ENCODE measurements around the gene MOB3C. TPM values are rescaled to one million over a fixed set of nuclear protein-coding genes. Genes with fewer than 3 reads are reported as not detected.

Gene MOB3C
- polyA plus RNA-seq (2012; ENCODE audit: insufficient read length, low read depth), result 3.8 TPM

GRCh38 chr1:46616277-46617107 is at the start of gene MOB3C:
Gene MOB3C (minus strand): TSS chr1:46616811. CDS start chr1:46613321, 3,490 bp downstream.
- no peak for TF ChIP-seq TAF1 (IDR thresholded peaks at IDR 0.05; ENCODE audit: borderline replicate concordance, insufficient read depth, low read length)
- 0 out of 2 replicates have a peak, but pooled peaks have one; percentile 33 for TF ChIP-seq POLR2AphosphoS5 (IDR thresholded peaks at IDR 0.05; ENCODE audit: low read depth, low read length)
- TF ChIP-seq SIN3A (IDR thresholded peaks at IDR 0.05; ENCODE audit: borderline replicate concordance, insufficient read depth, low read length), result no peak; the same call in 1 of the 2 replicates

GRCh38 chr1:46665983-46666382 is 49.4 kb upstream of the MOB3C start:
- TF ChIP-seq SIN3A (IDR thresholded peaks at IDR 0.05; ENCODE audit: borderline replicate concordance, insufficient read depth, low read length) (no peak), TAF1 (IDR thresholded peaks at IDR 0.05; ENCODE audit: borderline replicate concordance, insufficient read depth, low read length) (no peak)

GRCh38 chr1:46659307-46659870 is 42.8 kb upstream of the MOB3C start:
- no peak for TF ChIP-seq REST (IDR thresholded peaks at IDR 0.05; ENCODE audit: insufficient read depth in 1 of 2, low read depth in 2 of 2, low read length in 2 of 2)
- no peak for TF ChIP-seq FOXP2 (optimal IDR thresholded peaks at IDR 0.05; ENCODE audit: borderline replicate concordance, extremely low read depth, extremely low read length, insufficient read depth)
- TF ChIP-seq SIN3A (IDR thresholded peaks at IDR 0.05; ENCODE audit: borderline replicate concordance, insufficient read depth, low read length), result no peak
- no peak for TF ChIP-seq POLR2AphosphoS5 (IDR thresholded peaks at IDR 0.05; ENCODE audit: low read depth, low read length)
- TF ChIP-seq TAF1 (IDR thresholded peaks at IDR 0.05; ENCODE audit: borderline replicate concordance, insufficient read depth, low read length), result no peak

- TF ChIP-seq TAF1 (IDR thresholded peaks at IDR 0.05; ENCODE audit: borderline replicate concordance, insufficient read depth, low read length) (no peak), FOXP2 (optimal IDR thresholded peaks at IDR 0.05; ENCODE audit: borderline replicate concordance, extremely low read depth, extremely low read length, insufficient read depth) (no peak), SIN3A (IDR thresholded peaks at IDR 0.05; ENCODE audit: borderline replicate concordance, insufficient read depth, low read length) (no peak), POLR2AphosphoS5 (IDR thresholded peaks at IDR 0.05; ENCODE audit: low read depth, low read length) (no peak), REST (IDR thresholded peaks at IDR 0.05; ENCODE audit: insufficient read depth in 1 of 2, low read depth in 2 of 2, low read length in 2 of 2) (no peak)
These were observed 41.2 kb upstream of the MOB3C start for GRCh38 chr1:46657775-46658174.

- TF ChIP-seq POLR2AphosphoS5 (IDR thresholded peaks at IDR 0.05; ENCODE audit: low read depth, low read length), result no peak
- no peak for TF ChIP-seq FOXP2 (optimal IDR thresholded peaks at IDR 0.05; ENCODE audit: borderline replicate concordance, extremely low read depth, extremely low read length, insufficient read depth)
- TF ChIP-seq REST (IDR thresholded peaks at IDR 0.05; ENCODE audit: insufficient read depth in 1 of 2, low read depth in 2 of 2, low read length in 2 of 2), result no peak
- no peak for TF ChIP-seq SIN3A (IDR thresholded peaks at IDR 0.05; ENCODE audit: borderline replicate concordance, insufficient read depth, low read length)
- no peak for TF ChIP-seq TAF1 (IDR thresholded peaks at IDR 0.05; ENCODE audit: borderline replicate concordance, insufficient read depth, low read length)
These were observed 40.0 kb upstream of the MOB3C start for GRCh38 chr1:46656643-46657042.

GRCh38 chr1:46655848-46656247 is 39.2 kb upstream of the MOB3C start:
- no peak for TF ChIP-seq REST (IDR thresholded peaks at IDR 0.05; ENCODE audit: insufficient read depth in 1 of 2, low read depth in 2 of 2, low read length in 2 of 2)
- TF ChIP-seq SIN3A (IDR thresholded peaks at IDR 0.05; ENCODE audit: borderline replicate concordance, insufficient read depth, low read length), result no peak
- no peak for TF ChIP-seq FOXP2 (optimal IDR thresholded peaks at IDR 0.05; ENCODE audit: borderline replicate concordance, extremely low read depth, extremely low read length, insufficient read depth)
- TF ChIP-seq TAF1 (IDR thresholded peaks at IDR 0.05; ENCODE audit: borderline replicate concordance, insufficient read depth, low read length), result no peak
- TF ChIP-seq POLR2AphosphoS5 (IDR thresholded peaks at IDR 0.05; ENCODE audit: low read depth, low read length), result no peak
